Measurements from ENCODE around the gene TAMM41. TPM values are rescaled to one million over a fixed set of nuclear protein-coding genes. Genes with fewer than 3 reads are reported as not detected.

The TAMM41 gene
- total and polyA plus RNA-seq, 2 experiments from 2014 or later = 9.6 to 14.1 TPM

DNA sequence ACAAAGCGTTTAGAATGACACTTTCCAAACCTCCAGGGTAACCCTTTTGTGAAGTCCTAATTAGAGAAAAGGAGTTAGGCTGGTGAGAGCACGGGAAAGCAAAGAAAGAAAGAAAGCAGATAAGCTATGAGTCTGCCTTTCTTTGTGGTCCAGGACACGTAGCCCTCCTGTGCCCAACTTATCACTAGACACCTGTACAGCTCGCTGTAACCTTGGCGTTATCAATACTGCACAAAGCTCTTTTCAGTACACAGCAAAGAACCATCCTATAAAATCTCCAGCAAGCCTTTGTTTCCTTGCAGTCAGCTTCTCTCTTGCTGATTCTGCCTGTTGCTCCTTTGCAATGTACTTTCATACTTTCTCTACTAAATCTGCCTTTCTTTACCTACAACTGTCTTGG lies 6.8 kb upstream of the TAMM41 start:
- TF ChIP-seq EZH2 (IDR thresholded peaks at IDR 0.05; ENCODE audit: borderline replicate concordance) (no peak), EZH2phosphoT487 (IDR thresholded peaks at IDR 0.05; ENCODE audit: low read depth, severe bottlenecking, unreplicated experiment) (no peak), CTCF (IDR thresholded peaks at IDR 0.05; ENCODE audit: poor library complexity) (no peak)
- no peak overlapping the region for H3K4me3 ChIP-seq
- H3K9me2 ChIP-seq (replicated peaks; ENCODE audit: insufficient read depth) = no peaks in the 10 kb centered on the region
- no peaks in the 10 kb centered on the region for H3K36me3 ChIP-seq (replicated peaks; ENCODE audit: insufficient read depth, low read depth)
- H4K20me1 ChIP-seq (ENCODE audit: insufficient read depth, poor library complexity, severe bottlenecking) = no peaks in the 10 kb centered on the region
- peaks cover 7% of the 10 kb centered on the region for H3K27me3 ChIP-seq
- no peaks in the 10 kb centered on the region for H3K4me1 ChIP-seq (ENCODE audit: insufficient read depth)
- DNase-seq (ENCODE audit: low spot score) = no peak
- 74% methylated on average over 5 of the region's 5 CpGs for WGBS (ENCODE audit: low lambda C conversion rate, missing lambda C conversion rate)
- H3K9me3 ChIP-seq (ENCODE audit: low read depth) = no peaks in the 10 kb centered on the region
- no peak overlapping the region for H2AFZ ChIP-seq
- no peaks in the 10 kb centered on the region for H3K79me2 ChIP-seq
- H3K27ac ChIP-seq = no peak overlapping the region
- no peak overlapping the region for H3K4me2 ChIP-seq

DNA sequence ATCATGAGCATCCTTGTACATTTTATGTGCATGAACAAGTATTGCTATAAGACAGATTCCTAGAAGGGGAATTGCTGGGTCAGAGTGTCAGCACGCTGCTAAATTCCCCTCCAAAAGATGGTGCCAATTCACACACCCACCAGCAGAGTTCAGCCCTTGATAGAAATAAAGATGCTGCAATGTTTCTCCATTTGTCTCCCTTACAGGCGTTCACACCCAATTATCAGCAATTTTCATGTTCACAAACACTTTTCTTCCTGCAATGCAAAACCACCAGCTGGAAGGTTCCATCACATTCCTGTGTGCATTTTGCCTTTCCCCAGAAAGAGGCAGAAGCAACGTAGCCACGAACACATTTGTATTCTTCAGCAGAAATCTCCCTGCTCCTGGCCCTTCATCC lies 3.3 kb upstream of the TAMM41 start:
- no peak for DNase-seq (ENCODE audit: low spot score)
- no peaks in the 10 kb centered on the region for H4K20me1 ChIP-seq (ENCODE audit: insufficient read depth, poor library complexity, severe bottlenecking)
- peaks cover 8% of the 10 kb centered on the region for H3K4me1 ChIP-seq (ENCODE audit: insufficient read depth)
- no peaks in the 10 kb centered on the region for H3K9me2 ChIP-seq (replicated peaks; ENCODE audit: insufficient read depth)
- H3K27me3 ChIP-seq = peaks cover 7% of the 10 kb centered on the region
- no peaks in the 10 kb centered on the region for H3K36me3 ChIP-seq (replicated peaks; ENCODE audit: insufficient read depth, low read depth)
- H3K9me3 ChIP-seq (ENCODE audit: low read depth) = no peaks in the 10 kb centered on the region
- H3K4me2 ChIP-seq = no peak overlapping the region
- H3K4me3 ChIP-seq = no peak overlapping the region
- peaks cover 11% of the 10 kb centered on the region for H3K79me2 ChIP-seq
- TF ChIP-seq EZH2 (IDR thresholded peaks at IDR 0.05; ENCODE audit: borderline replicate concordance) = no peak
- TF ChIP-seq CTCF (IDR thresholded peaks at IDR 0.05; ENCODE audit: poor library complexity) = no peak
- no peak for TF ChIP-seq EZH2phosphoT487 (IDR thresholded peaks at IDR 0.05; ENCODE audit: low read depth, severe bottlenecking, unreplicated experiment)
- 42% methylated on average over 4 of the region's 4 CpGs for WGBS (ENCODE audit: low lambda C conversion rate, missing lambda C conversion rate)
- no peak overlapping the region for H3K27ac ChIP-seq
- H2AFZ ChIP-seq = no peak overlapping the region

DNA sequence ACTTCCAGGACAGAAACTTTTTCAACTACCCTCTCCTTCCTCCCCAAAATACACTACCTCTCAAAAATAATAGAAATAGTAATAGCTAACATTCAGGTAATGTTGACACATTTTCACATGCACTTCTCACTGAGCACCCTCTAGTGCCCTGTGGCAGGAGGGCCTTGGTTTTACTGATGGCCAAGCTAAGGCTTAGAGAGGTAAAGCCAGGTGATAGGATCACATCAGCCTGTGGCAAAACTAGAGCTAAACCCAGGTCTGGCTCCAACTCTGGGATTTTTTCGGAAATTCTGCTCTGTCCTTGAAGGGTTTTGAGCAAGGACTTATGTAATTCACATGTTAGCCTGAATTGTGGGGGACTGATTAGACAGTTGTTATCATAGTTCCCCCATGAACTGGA lies 922 bp upstream of the TAMM41 start:
- no peaks in the 10 kb centered on the region for H4K20me1 ChIP-seq (ENCODE audit: insufficient read depth, poor library complexity, severe bottlenecking)
- peaks cover 23% of the 10 kb centered on the region for H3K79me2 ChIP-seq
- DNase-seq (ENCODE audit: low spot score) = no peak
- WGBS (ENCODE audit: low lambda C conversion rate, missing lambda C conversion rate) = 63% methylated on average over 1 of the region's 1 CpG
- peaks cover 3% of the 10 kb centered on the region for H3K27me3 ChIP-seq
- H3K4me2 ChIP-seq = peak overlapping the region; percentile 90
- no peak for TF ChIP-seq EZH2phosphoT487 (IDR thresholded peaks at IDR 0.05; ENCODE audit: low read depth, severe bottlenecking, unreplicated experiment)
- TF ChIP-seq CTCF (IDR thresholded peaks at IDR 0.05; ENCODE audit: poor library complexity) = no peak
- no peak for TF ChIP-seq EZH2 (IDR thresholded peaks at IDR 0.05; ENCODE audit: borderline replicate concordance)
- H3K4me1 ChIP-seq (ENCODE audit: insufficient read depth) = peaks cover 8% of the 10 kb centered on the region
- no peaks in the 10 kb centered on the region for H3K36me3 ChIP-seq (replicated peaks; ENCODE audit: insufficient read depth, low read depth)
- no peaks in the 10 kb centered on the region for H3K9me3 ChIP-seq (ENCODE audit: low read depth)
- H2AFZ ChIP-seq = no peak overlapping the region
- H3K4me3 ChIP-seq = no peak overlapping the region
- H3K9me2 ChIP-seq (replicated peaks; ENCODE audit: insufficient read depth) = no peaks in the 10 kb centered on the region
- no peak overlapping the region for H3K27ac ChIP-seq

DNA sequence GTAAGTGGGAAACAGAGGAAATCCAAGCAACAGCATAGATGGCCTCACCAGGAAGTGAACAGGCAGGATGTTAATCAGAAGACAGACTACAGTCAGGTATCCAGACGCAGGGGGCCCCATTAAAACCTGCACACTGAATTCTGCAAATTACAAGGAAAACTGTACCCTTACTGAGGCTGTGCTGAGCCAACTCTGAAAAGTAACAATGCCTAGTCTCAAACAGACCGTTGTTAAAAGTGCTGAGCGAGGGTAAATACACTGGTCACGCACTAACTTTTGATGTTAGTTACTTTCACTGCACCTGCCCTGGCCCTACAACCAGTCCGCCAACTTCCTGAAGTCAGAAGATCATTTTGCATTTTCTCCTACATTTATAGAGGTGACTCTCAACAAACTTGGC lies 1.0 kb downstream of the TAMM41 start:
- 44% methylated on average over 4 of the region's 5 CpGs for WGBS (ENCODE audit: low lambda C conversion rate, missing lambda C conversion rate)
- Histone ChIP-seq H3K27me3 (peaks cover 3% of the 10 kb centered on the region), H3K4me3 (peak overlapping the region; percentile 69), H3K4me2 (peak overlapping the region; percentile 90), H2AFZ (peak overlapping the region; percentile 87), H3K27ac (peak overlapping the region; percentile 91), H3K4me1 (ENCODE audit: insufficient read depth) (peaks cover 8% of the 10 kb centered on the region), H3K79me2 (peaks cover 23% of the 10 kb centered on the region), H3K36me3 (replicated peaks; ENCODE audit: insufficient read depth, low read depth) (no peaks in the 10 kb centered on the region), H4K20me1 (ENCODE audit: insufficient read depth, poor library complexity, severe bottlenecking) (no peaks in the 10 kb centered on the region), H3K9me3 (ENCODE audit: low read depth) (no peaks in the 10 kb centered on the region), H3K9me2 (replicated peaks; ENCODE audit: insufficient read depth) (no peaks in the 10 kb centered on the region)
- peak; percentile 11 for DNase-seq (ENCODE audit: low spot score)
- no peak for TF ChIP-seq CTCF (IDR thresholded peaks at IDR 0.05; ENCODE audit: poor library complexity)
- no peak for TF ChIP-seq EZH2phosphoT487 (IDR thresholded peaks at IDR 0.05; ENCODE audit: low read depth, severe bottlenecking, unreplicated experiment)
- no peak for TF ChIP-seq EZH2 (IDR thresholded peaks at IDR 0.05; ENCODE audit: borderline replicate concordance)
